ENCODE measurements around the gene ARIH2.
A peak's percentile ranks its signal among the peaks of the same experiment; 100 is the strongest.

The ARIH2 gene

DNA sequence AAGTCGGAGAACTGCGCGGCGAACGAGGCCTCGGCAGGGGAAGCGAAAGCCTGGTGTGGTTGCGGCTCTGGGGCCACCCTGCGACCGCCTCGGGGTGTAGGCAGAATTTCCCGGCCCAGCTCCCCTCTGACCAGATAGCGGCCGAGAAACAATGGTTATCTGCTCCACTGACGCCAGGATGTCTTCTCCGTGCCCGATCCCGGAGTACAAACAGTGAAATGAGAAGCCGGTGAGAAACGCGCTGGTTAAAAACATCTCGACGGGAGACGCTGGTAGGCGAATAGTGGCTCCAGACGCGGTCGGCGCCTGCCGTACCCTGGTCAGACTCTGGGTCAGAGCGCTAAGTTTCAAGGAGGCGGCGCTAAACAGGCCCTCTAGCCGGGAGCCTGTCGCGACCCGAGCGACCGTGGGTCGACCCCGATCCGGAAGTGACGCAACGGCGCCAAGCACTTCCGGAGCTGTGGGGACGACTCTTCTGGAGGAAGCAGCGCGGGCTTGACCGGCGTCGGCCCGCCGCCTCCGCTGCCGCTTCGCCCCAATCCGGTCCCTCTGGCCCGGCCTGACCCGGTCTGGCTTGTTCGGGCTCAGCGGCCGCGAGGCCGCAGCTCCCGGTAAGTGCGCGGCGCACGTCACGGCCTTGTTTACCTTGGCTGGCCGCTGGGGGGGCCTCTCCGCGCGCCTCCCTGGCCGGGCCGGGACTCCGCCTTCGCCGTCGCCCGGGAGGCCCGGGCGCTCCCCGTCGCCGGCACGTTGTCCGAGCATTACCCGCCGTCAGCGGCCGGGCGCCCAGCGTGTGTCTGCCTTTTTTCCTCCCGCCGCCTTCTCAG is at the start of gene ARIH2:
TSS of gene ARIH2 (plus strand) at position 455 of the 827 bp plus-strand sequence. CDS start 8,717 bp downstream, outside the sequence.
- TF ChIP-seq TAF1 (IDR thresholded peaks at IDR 0.05; ENCODE audit: low read depth) (peak; percentile 81), RAD21 (IDR thresholded peaks at IDR 0.05; ENCODE audit: low read depth) (peak; percentile 18; the same call in 1 of the 2 replicates), CREB1 (IDR thresholded peaks at IDR 0.05; ENCODE audit: low read depth) (peak; percentile 70), NFIC (IDR thresholded peaks at IDR 0.05) (no peak), YY1 (IDR thresholded peaks at IDR 0.05; ENCODE audit: low read depth) (0 out of 2 replicates have a peak, but pooled peaks have one; percentile 5), CEBPB (IDR thresholded peaks at IDR 0.05) (peak; percentile 55; the same call in 1 of the 2 replicates)
- TF ChIP-seq, protein P1, sequence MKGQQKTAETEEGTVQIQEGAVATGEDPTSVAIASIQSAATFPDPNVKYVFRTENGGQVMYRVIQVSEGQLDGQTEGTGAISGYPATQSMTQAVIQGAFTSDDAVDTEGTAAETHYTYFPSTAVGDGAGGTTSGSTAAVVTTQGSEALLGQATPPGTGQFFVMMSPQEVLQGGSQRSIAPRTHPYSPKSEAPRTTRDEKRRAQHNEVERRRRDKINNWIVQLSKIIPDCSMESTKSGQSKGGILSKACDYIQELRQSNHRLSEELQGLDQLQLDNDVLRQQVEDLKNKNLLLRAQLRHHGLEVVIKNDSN (IDR thresholded peaks at IDR 0.05) = no peak
- TF ChIP-seq, protein P2, sequence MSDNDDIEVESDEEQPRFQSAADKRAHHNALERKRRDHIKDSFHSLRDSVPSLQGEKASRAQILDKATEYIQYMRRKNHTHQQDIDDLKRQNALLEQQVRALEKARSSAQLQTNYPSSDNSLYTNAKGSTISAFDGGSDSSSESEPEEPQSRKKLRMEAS (IDR thresholded peaks at IDR 0.05) = peak; percentile 17

DNA sequence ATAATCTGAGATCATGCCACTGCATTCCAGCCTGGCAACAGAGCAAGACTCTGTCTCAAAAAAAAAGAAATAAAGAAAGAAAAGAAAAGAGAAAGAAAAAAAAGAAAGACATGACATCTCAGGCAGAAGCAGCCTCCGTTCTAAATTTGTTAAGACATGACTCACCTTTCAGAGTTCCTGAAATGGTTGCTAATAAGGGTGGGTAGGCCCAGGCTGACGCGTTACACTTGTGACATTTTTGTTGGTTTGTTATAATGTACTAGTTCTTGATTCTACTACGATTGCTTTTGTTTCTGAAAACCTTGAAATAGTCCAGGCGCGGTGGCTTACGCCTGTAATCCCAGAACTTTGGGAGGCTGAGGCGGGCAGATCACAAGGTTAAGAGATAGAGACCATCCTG is 41.0 kb upstream of the ARIH2 start:
- no peak for TF ChIP-seq YY1 (IDR thresholded peaks at IDR 0.05; ENCODE audit: low read depth)
- TF ChIP-seq CEBPB (IDR thresholded peaks at IDR 0.05) = no peak
- TF ChIP-seq NFIC (IDR thresholded peaks at IDR 0.05) = no peak
- TF ChIP-seq TEAD4 (IDR thresholded peaks at IDR 0.05) = no peak
- TF ChIP-seq, protein P1 (IDR thresholded peaks at IDR 0.05) = no peak
- no peak for TF ChIP-seq RAD21 (IDR thresholded peaks at IDR 0.05; ENCODE audit: low read depth)
- no peak for TF ChIP-seq ZBTB7A (IDR thresholded peaks at IDR 0.05; ENCODE audit: low read depth)
- TF ChIP-seq, protein P3, sequence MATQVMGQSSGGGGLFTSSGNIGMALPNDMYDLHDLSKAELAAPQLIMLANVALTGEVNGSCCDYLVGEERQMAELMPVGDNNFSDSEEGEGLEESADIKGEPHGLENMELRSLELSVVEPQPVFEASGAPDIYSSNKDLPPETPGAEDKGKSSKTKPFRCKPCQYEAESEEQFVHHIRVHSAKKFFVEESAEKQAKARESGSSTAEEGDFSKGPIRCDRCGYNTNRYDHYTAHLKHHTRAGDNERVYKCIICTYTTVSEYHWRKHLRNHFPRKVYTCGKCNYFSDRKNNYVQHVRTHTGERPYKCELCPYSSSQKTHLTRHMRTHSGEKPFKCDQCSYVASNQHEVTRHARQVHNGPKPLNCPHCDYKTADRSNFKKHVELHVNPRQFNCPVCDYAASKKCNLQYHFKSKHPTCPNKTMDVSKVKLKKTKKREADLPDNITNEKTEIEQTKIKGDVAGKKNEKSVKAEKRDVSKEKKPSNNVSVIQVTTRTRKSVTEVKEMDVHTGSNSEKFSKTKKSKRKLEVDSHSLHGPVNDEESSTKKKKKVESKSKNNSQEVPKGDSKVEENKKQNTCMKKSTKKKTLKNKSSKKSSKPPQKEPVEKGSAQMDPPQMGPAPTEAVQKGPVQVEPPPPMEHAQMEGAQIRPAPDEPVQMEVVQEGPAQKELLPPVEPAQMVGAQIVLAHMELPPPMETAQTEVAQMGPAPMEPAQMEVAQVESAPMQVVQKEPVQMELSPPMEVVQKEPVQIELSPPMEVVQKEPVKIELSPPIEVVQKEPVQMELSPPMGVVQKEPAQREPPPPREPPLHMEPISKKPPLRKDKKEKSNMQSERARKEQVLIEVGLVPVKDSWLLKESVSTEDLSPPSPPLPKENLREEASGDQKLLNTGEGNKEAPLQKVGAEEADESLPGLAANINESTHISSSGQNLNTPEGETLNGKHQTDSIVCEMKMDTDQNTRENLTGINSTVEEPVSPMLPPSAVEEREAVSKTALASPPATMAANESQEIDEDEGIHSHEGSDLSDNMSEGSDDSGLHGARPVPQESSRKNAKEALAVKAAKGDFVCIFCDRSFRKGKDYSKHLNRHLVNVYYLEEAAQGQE (IDR thresholded peaks at IDR 0.05; ENCODE audit: low read depth) = no peak
- no peak for TF ChIP-seq EGR1 (IDR thresholded peaks at IDR 0.05)
- no peak for TF ChIP-seq CREB1 (IDR thresholded peaks at IDR 0.05; ENCODE audit: low read depth)
- no peak for TF ChIP-seq TCF12 (IDR thresholded peaks at IDR 0.05; ENCODE audit: low read depth)
- no peak for TF ChIP-seq FOXM1 (IDR thresholded peaks at IDR 0.05; ENCODE audit: borderline replicate concordance, low read depth)
- TF ChIP-seq, protein P2 (IDR thresholded peaks at IDR 0.05) = no peak

DNA sequence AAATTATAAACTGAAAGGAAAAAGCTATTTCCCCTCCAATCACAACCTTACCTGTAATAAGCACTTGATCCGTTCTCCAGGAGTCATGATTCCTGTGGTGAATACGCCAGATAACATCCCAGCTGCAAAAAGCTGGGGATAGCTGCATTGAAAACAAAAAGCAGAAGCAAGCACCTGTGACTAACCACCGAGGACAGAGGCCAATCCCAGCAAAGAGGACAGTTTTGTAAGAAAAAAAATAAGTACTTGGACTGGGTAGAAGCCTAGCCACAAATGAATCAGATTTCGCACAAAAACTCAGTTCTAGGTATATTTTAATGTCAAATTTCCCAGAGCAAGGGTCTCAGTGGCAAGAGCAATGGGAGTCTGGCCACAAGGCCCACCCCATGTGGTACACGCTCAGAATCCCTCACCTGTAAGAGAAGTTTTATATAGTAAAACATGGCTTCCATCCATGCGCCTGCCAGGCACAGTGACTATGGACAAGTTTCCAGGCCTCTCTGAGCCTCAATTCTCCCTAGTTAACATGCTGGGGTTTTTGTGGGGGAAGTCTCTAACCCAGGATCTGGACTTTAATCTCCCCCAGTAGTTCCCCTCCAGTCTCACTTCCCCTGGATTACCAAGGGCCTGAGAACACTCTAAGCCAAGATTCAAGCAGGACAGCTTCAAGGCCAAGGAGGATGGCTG is 39.2 kb upstream of the ARIH2 start:
- TF ChIP-seq, protein P3 (IDR thresholded peaks at IDR 0.05; ENCODE audit: low read depth) = no peak
- no peak for TF ChIP-seq TEAD4 (IDR thresholded peaks at IDR 0.05)
- no peak for TF ChIP-seq CEBPB (IDR thresholded peaks at IDR 0.05)
- no peak for TF ChIP-seq TCF12 (IDR thresholded peaks at IDR 0.05; ENCODE audit: low read depth)
- TF ChIP-seq CREB1 (IDR thresholded peaks at IDR 0.05; ENCODE audit: low read depth) = no peak

DNA sequence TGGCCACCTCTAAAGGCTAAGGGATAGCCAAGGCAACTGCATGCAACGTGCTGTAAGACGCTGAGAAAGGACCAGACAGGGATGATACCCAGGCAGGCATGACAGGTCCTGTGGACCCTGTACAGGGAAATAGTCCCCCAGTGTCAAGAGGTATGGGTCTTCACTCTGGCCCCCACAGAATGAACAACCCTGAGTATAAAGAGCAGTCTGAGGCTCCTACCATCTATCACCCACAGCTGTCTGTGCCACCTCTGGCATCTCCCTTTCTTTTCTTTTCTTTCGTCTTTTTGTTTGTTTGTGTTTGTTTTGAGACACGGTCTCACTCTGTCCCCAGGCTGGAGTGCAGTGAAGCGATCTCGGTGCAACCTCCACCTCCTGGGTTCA is 38.7 kb upstream of the ARIH2 start:
- TF ChIP-seq, protein P1 (IDR thresholded peaks at IDR 0.05) = no peak
- no peak for TF ChIP-seq TEAD4 (IDR thresholded peaks at IDR 0.05)
- TF ChIP-seq ZBTB7A (IDR thresholded peaks at IDR 0.05; ENCODE audit: low read depth) = no peak
- no peak for TF ChIP-seq TAF1 (IDR thresholded peaks at IDR 0.05; ENCODE audit: low read depth)
- no peak for TF ChIP-seq YY1 (IDR thresholded peaks at IDR 0.05; ENCODE audit: low read depth)
- no peak for TF ChIP-seq EGR1 (IDR thresholded peaks at IDR 0.05)
- TF ChIP-seq, protein P2 (IDR thresholded peaks at IDR 0.05) = no peak
- no peak for TF ChIP-seq TCF12 (IDR thresholded peaks at IDR 0.05; ENCODE audit: low read depth)
- TF ChIP-seq RAD21 (IDR thresholded peaks at IDR 0.05; ENCODE audit: low read depth) = no peak
- no peak for TF ChIP-seq FOXM1 (IDR thresholded peaks at IDR 0.05; ENCODE audit: borderline replicate concordance, low read depth)
- TF ChIP-seq EP300 (IDR thresholded peaks at IDR 0.05; ENCODE audit: borderline replicate concordance) = no peak
- no peak for TF ChIP-seq CEBPB (IDR thresholded peaks at IDR 0.05)
- TF ChIP-seq, protein P3 (IDR thresholded peaks at IDR 0.05; ENCODE audit: low read depth) = no peak
- no peak for TF ChIP-seq CREB1 (IDR thresholded peaks at IDR 0.05; ENCODE audit: low read depth)

Measured in Ishikawa (cell line).